ENCODE data around the gene BCL2. TPM values are rescaled to one million over a fixed set of nuclear protein-coding genes. Genes with fewer than 3 reads are reported as not detected.

The BCL2 gene
- total RNA-seq, 1 donor from 2014 or later, result 81.3 TPM

DNA sequence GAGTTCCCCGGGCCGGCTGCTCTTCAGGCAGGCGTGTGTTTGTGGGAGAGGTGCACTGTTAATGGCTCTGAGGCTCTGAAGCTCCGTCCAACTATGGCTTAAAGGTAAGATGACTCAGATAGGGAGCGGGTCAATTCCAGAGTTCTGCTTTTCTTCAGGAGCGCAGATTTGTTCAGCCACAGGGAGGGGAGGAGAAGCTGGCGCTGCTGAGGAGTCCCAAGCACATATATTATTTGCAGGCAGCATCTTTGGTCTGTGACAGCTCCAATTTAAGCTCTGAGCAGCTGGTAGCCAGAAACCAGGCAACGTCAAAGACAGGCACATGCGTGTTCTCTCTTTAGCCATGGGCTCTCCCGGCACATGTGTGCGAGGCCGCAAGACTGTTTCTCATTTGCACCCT is 229.2 kb downstream of the BCL2 start:
- Mint-ChIP-seq H3K36me3 (ENCODE audit: low read depth) (no peaks in the 10 kb centered on the region), H3K27ac (no peak overlapping the region), H3K4me3 (no peak overlapping the region), H3K4me1 (peaks cover 5% of the 10 kb centered on the region), H3K27me3 (peaks cover 37% of the 10 kb centered on the region), H3K9me3 (no peaks in the 10 kb centered on the region)
- intact Hi-C loops (cut with micrococcal nuclease), result no loop called here
- DNase-seq, result no peak

DNA sequence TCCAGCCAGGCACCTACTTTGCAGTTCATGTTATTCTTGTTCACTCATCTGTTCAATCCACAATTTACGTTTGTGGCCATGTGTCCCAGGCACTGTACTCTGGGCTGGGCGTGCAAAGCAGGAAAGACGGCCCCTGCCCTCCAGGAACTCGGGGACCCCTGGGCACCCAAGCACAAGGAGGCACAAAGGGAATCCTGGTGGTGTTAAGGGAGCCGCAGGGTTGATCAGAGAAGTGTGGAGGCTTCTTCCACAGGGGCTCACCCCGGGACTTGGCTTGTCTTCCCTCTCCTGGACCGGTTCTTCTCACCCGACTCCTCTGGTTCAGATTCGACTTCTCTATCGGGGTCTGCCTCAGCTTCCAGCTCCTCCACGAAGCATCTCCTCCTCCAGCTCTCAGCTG is 230.5 kb downstream of the BCL2 start:
- Mint-ChIP-seq H3K36me3 (ENCODE audit: low read depth) (no peaks in the 10 kb centered on the region), H3K27ac (no peak overlapping the region), H3K9me3 (no peaks in the 10 kb centered on the region), H3K4me1 (peaks cover 2% of the 10 kb centered on the region), H3K27me3 (peaks cover 34% of the 10 kb centered on the region), H3K4me3 (no peak overlapping the region)
- DNase-seq, result no peak
- intact Hi-C loops (cut with micrococcal nuclease), result no loop called here

GRCh38 chr18:63088262-63088661 is 231.3 kb downstream of the BCL2 start:
- peaks cover 29% of the 10 kb centered on the region for H3K27me3 Mint-ChIP-seq
- H3K27ac Mint-ChIP-seq, result no peak overlapping the region
- no peaks in the 10 kb centered on the region for H3K4me1 Mint-ChIP-seq
- DNase-seq, result no peak
- intact Hi-C loops (cut with micrococcal nuclease), result no loop called here
- no peak overlapping the region for H3K4me3 Mint-ChIP-seq
- H3K36me3 Mint-ChIP-seq (ENCODE audit: low read depth), result no peaks in the 10 kb centered on the region
- no peaks in the 10 kb centered on the region for H3K9me3 Mint-ChIP-seq

- DNase-seq, result no peak
- peaks cover 29% of the 10 kb centered on the region for H3K27me3 Mint-ChIP-seq
- H3K36me3 Mint-ChIP-seq (ENCODE audit: low read depth), result no peaks in the 10 kb centered on the region
- intact Hi-C loops (cut with micrococcal nuclease), result no loop called here
- no peak overlapping the region for H3K27ac Mint-ChIP-seq
- H3K4me1 Mint-ChIP-seq, result no peaks in the 10 kb centered on the region
- no peak overlapping the region for H3K4me3 Mint-ChIP-seq
- H3K9me3 Mint-ChIP-seq, result no peaks in the 10 kb centered on the region
Measured at GRCh38 chr18:63087421-63088230, 231.9 kb downstream of the BCL2 start.

DNA sequence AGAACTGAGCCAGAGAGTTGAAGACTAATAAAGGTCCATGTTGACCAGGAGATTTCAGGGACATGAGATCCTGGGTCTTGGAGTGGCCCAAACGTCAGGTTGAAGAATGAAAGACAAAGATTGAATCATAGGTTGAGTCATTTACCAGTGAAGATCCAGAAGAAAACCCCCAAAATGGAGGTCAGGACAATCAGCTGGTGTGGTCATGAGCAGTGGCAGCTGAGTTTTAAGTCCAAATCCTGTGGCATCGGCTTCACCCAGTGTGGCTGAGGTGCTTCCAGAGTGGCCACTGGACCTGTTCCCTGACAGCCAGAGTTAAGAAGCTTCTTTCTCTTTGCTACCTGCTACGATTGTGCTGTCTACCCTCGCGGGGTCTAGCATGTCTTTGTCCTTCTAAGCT is 234.0 kb downstream of the BCL2 start:
- Mint-ChIP-seq H3K4me3 (no peak overlapping the region), H3K27me3 (peaks cover 29% of the 10 kb centered on the region), H3K36me3 (ENCODE audit: low read depth) (no peaks in the 10 kb centered on the region), H3K9me3 (no peaks in the 10 kb centered on the region), H3K27ac (no peak overlapping the region), H3K4me1 (no peaks in the 10 kb centered on the region)
- intact Hi-C loops (cut with micrococcal nuclease), result no loop called here
- DNase-seq, result no peak

GRCh38 chr18:63084219-63084618 is 235.3 kb downstream of the BCL2 start:
- Mint-ChIP-seq H3K27ac (no peak overlapping the region), H3K27me3 (peaks cover 20% of the 10 kb centered on the region), H3K36me3 (ENCODE audit: low read depth) (peaks cover 4% of the 10 kb centered on the region), H3K4me3 (no peak overlapping the region), H3K9me3 (peaks cover 5% of the 10 kb centered on the region), H3K4me1 (no peaks in the 10 kb centered on the region)
- intact Hi-C loops (cut with micrococcal nuclease), result no loop called here
- DNase-seq, result no peak

DNA sequence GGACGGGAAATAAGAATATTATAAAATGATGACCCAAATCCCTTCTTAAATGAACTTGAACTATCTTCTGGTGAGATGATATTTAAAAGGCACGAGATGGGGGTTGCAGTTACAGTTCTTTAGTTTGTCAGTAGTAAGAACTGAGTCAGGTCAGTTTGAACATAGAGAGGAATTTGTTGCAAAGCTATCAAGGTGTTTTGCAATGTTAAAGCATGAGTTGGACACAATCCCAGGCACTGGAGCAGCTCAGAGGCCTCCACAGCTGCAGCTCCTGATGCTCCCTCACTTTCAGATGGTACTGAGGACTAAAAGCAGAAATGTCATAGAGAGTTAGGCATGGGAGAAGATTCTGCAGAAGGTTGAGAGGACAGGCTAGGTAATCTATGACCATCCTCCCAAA is 236.0 kb downstream of the BCL2 start:
- peak overlapping the region; percentile 50 for H3K27ac Mint-ChIP-seq
- H3K27me3 Mint-ChIP-seq, result peaks cover 17% of the 10 kb centered on the region
- no peak for DNase-seq
- peaks cover 5% of the 10 kb centered on the region for H3K9me3 Mint-ChIP-seq
- H3K36me3 Mint-ChIP-seq (ENCODE audit: low read depth), result peaks cover 4% of the 10 kb centered on the region
- intact Hi-C loops (cut with micrococcal nuclease), result no loop called here
- H3K4me3 Mint-ChIP-seq, result no peak overlapping the region
- H3K4me1 Mint-ChIP-seq, result peaks cover under 1% of the 10 kb centered on the region

DNA sequence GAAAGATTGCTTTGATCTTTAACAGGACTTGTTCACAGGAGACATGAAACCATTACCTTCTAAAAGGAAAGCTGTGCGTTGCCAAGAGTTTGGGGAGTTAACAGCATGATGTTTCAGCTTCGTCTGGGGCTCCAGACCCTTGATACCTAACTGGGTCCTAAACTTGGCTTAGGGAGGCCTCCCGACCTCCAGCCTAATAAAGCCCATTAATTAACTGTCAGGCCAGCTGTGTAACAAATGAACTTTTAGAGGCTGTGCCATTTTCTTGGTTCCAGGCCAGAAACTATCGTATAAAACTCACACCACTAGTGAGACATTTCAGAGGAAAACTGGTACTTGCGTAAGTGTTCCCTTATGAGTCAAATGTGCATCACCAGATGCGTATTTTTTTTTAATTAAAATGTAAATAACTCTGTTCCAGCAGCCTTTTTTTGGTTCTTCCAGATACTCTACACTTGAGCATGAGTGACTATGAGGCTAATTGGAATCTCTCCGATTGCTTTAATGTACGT is 236.5 kb downstream of the BCL2 start:
- peaks cover 4% of the 10 kb centered on the region for H3K36me3 Mint-ChIP-seq (ENCODE audit: low read depth)
- H3K4me1 Mint-ChIP-seq, result peaks cover 5% of the 10 kb centered on the region
- no peak overlapping the region for H3K4me3 Mint-ChIP-seq
- peaks cover 16% of the 10 kb centered on the region for H3K27me3 Mint-ChIP-seq
- DNase-seq, result no peak
- intact Hi-C loops (cut with micrococcal nuclease), result no loop called here
- H3K9me3 Mint-ChIP-seq, result peaks cover 5% of the 10 kb centered on the region
- H3K27ac Mint-ChIP-seq, result no peak overlapping the region

GRCh38 chr18:63082366-63083019 is 237.1 kb downstream of the BCL2 start:
- Mint-ChIP-seq H3K4me1 (peaks cover 5% of the 10 kb centered on the region), H3K27me3 (peaks cover 19% of the 10 kb centered on the region), H3K27ac (no peak overlapping the region), H3K4me3 (no peak overlapping the region), H3K36me3 (ENCODE audit: low read depth) (peaks cover 4% of the 10 kb centered on the region), H3K9me3 (peaks cover 5% of the 10 kb centered on the region)
- no peak for DNase-seq
- intact Hi-C loops (cut with micrococcal nuclease), result no loop called here

DNA sequence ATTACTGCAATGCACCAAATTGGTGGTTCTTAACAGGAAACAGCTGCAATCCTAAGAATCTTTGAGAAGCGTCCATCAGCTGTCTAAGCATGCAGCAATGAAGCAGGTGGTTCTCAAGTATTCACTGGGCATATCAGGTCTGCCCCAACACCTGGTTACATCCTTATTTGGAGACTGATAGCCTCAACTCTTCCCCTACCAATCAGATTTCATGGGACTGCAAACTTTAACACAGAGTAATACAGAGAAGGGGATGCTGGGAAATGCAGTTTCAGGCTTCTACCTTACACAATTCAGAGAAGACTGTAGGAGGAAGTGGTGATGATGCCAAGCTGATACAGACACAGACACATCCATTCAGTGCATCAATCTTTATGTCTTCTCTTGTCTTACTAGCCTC is 240.5 kb downstream of the BCL2 start:
- Mint-ChIP-seq H3K9me3 (peaks cover 5% of the 10 kb centered on the region), H3K36me3 (ENCODE audit: low read depth) (peaks cover 4% of the 10 kb centered on the region), H3K4me1 (peaks cover 11% of the 10 kb centered on the region), H3K27ac (no peak overlapping the region), H3K27me3 (peaks cover 25% of the 10 kb centered on the region), H3K4me3 (no peak overlapping the region)
- no peak for DNase-seq
- intact Hi-C loops (cut with micrococcal nuclease), result no loop called here

GRCh38 chr18:63078471-63078870 is 241.1 kb downstream of the BCL2 start:
- Mint-ChIP-seq H3K36me3 (ENCODE audit: low read depth) (peaks cover 4% of the 10 kb centered on the region), H3K27ac (no peak overlapping the region), H3K27me3 (peaks cover 24% of the 10 kb centered on the region), H3K9me3 (peaks cover 5% of the 10 kb centered on the region), H3K4me3 (no peak overlapping the region), H3K4me1 (peaks cover 11% of the 10 kb centered on the region)
- intact Hi-C loops (cut with micrococcal nuclease), result no loop called here
- DNase-seq, result no peak

DNA sequence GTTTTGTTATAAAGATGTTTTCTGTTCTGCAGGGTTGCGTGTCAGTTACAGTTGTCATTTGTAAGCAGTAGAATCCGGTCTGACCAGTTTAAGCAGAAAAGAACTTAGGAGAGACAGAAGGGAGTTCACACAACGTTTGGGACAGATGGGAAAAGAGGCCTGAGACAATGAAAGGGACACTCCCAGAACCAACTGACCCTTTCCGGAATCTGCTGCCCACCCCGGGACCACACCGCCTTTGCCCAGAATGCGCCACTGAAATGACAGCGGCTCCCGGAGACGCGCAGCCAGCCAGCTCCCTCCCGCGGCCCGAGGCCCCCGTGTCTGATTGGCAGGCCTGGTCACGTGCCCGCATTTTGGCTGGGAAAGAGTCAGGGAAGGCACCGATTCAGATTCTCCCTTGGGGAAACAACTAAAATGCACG is 244.6 kb downstream of the BCL2 start:
- Mint-ChIP-seq H3K27me3 (peaks cover 25% of the 10 kb centered on the region), H3K4me3 (peak overlapping the region; percentile 84), H3K4me1 (peaks cover 11% of the 10 kb centered on the region), H3K36me3 (ENCODE audit: low read depth) (peaks cover 3% of the 10 kb centered on the region), H3K27ac (peak overlapping the region; percentile 30), H3K9me3 (peaks cover 3% of the 10 kb centered on the region)
- DNase-seq, result peak; percentile 87
- intact Hi-C loops (cut with micrococcal nuclease), result loop anchor here (1.0 kb wide), 1 partner anchor 59 kb away; no protein-coding TSS in a partner anchor

- H3K4me1 Mint-ChIP-seq, result peaks cover 9% of the 10 kb centered on the region
- no peak overlapping the region for H3K27ac Mint-ChIP-seq
- intact Hi-C loops (cut with micrococcal nuclease), result no loop called here
- H3K4me3 Mint-ChIP-seq, result no peak overlapping the region
- DNase-seq, result peak; percentile 73
- H3K27me3 Mint-ChIP-seq, result peaks cover 33% of the 10 kb centered on the region
- H3K9me3 Mint-ChIP-seq, result no peaks in the 10 kb centered on the region
- H3K36me3 Mint-ChIP-seq (ENCODE audit: low read depth), result no peaks in the 10 kb centered on the region
Measured at GRCh38 chr18:63073481-63073880, 246.1 kb downstream of the BCL2 start.

Data from activated CD4-positive, alpha-beta T cell treated with anti-CD3 and anti-CD28 coated beads, Interleukin-2, amount 10 ng/mL, durations not matched to agents 24 days and 14 days (primary cell).